Hypothalamus (tissue), 51 donors: ENCODE data around the gene RRN3.
"Not testable (repeated sequence)": the region's sequence is repeated elsewhere in the genome, so short reads cannot be mapped to it uniquely, and the experiment has no call there.

ENCODE experiments used
- DNase-seq, 51 donors: peaks; one replicate each; lab custom pipeline; 2025; lab: John Stamatoyannopoulos, UW

Gene RRN3

DNA sequence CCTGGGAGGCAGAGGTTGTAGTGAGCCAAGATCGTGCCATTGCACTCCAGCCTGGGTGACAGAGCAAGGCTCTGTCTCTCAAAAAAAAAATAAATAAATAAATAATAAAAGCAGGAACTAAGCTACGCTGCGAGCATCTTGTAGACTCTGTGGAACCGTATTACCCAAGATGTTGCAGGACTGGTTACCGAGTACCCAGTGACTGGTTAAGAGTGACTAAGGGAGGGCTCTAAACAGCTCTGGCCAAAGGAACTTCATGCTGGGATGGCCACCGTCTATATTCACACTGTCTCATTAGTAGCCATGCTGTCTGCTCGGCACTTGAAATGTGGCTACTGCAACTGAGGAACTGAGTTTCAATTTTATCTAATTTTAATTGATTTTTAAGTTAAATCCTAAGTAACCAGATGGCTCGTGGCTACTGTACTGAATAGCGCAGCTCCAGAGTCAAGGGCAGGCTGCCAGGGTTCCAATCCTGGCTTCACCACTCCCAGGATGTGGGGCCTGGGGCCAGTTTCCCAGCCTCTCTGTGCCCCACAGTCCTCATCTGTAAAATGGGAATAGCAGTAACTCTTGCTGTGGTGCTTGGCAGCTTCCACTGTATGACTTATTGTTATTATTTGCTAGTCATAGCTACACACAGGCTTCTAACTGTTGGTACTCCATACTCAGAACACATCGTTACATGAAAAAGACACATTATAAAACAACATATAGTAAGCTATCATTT lies 41.2 kb downstream of the RRN3 start:
- DNase-seq, result no peak

DNA sequence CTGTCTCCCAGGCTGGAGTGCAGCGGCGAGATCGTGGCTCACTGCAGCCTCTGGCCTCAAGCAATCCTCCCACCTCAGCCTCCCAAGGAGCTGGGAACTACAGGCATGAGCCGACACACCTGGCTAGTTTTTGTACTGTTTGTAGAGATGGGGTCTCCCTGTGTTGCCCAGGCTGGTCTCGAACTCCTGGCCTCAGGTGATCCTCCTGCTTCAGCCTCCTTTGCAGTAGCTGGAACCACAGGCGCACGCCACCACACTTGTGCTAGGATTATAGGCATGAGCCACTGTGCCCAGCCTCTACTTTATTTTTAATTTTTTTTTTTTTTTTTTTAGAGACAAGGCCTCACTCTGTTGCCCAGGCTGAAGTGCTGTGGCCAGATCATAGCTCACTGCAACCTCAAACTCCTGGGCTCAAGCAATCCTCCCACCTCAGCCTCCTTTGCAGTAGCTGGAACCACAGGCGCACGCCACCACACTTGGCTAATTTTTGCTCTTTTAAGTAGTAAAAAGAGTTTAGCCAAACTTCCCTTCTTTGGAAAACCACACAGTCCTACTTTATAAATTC lies 42.6 kb downstream of the RRN3 start:
- DNase-seq, result no peak

- not testable (repeated sequence) for DNase-seq
Measured at GRCh38 chr16:15050440-15050839, 43.6 kb downstream of the RRN3 start.

- DNase-seq, result no peak
Measured at GRCh38 chr16:15049581-15050180, 44.4 kb downstream of the RRN3 start.

- no peak for DNase-seq
Measured at GRCh38 chr16:15046692-15047376, 47.2 kb downstream of the RRN3 start.

GRCh38 chr16:15045270-15045669 lies 48.8 kb downstream of the RRN3 start:
- DNase-seq, result not testable (repeated sequence)

DNA sequence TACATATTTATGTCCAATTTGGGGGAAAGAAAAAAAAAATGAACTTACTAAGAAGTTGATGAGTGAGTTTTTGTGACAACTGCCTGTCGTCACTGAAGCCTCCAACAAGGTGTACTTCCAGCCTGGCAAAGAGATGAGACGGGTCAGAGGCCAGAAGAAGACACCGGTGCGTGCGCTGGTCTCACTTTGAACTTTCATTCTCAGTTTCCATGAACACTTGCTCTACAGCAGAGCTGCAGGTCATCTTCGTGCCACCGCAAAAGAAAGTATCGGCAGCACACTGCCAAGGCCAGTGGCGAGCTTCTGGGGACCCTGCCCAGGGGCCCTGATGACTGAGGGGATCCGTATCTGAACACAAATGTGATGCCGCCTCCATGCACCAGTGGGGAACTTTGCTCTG lies 49.8 kb downstream of the RRN3 start:
- DNase-seq, result no peak

DNA sequence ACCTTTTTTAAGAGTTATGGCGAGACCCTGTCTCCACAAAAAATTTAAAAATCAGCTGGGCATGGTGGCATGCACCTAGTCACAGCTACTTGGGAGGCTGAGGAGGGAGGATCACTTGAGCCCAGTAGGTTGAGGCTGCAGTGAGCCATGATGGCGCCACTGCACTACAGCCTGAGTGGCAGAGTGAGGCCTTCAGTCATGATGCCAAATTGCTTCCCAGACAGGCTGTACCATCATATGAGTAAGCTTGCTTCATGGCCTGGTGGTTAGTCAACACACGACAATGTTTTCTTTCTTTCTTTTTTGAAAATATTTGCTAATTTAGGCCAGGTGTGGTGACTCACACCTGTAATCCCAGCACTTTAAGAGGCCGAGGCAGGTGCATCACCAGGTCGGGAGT lies 50.7 kb downstream of the RRN3 start:
- DNase-seq, result no peak

- DNase-seq, result peak in 40 of 51 donors; percentile 6 to 79 (median 50)
Measured at GRCh38 chr16:15041271-15042004, 52.6 kb downstream of the RRN3 start.

GRCh38 chr16:15038689-15039088 lies 55.4 kb downstream of the RRN3 start:
- DNase-seq, result no peak

DNA sequence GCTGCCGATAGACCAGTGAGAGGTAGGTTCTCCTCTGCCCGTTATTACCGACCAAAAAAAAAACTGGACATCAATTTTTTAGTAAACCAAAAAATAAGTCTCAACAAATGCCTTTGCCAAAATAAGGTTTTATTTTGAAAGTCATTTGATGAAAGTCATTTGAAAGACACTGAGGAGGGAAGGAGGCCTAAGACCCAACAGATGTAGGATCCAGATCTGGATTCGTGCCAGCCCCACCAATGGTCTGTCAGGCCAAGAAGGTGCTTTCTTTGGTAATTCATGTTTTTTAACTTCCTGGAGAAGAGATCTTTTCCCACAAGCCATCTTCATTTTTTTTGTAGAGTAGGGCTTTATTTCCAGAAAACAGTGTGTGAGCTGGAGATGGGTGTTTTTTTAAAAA lies 56.3 kb downstream of the RRN3 start:
- DNase-seq, result no peak

DNA sequence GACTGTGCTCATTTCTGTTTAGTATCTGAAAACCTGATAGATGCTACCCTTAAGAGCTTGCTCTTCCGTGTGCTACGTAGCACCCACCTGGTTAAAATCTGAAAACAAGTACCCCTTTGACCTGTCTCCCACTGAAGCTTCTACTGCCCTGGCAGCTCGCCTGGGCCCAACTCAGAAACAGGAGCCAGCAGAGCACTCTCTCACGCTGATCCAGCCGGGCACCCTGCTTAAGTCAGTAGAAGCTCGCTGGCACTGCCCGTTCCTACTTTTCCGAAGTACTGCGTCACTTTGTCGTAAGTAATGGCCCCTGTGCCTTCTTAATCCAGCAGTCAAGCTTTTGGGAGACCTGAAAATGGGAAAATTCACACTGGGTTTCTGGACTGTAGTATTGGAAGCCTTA lies 57.1 kb downstream of the RRN3 start:
- peak in 19 of 51 donors; percentile 12 to 65 (median 31) for DNase-seq

GRCh38 chr16:15035163-15035729 lies 58.8 kb downstream of the RRN3 start:
- no peak for DNase-seq

DNA sequence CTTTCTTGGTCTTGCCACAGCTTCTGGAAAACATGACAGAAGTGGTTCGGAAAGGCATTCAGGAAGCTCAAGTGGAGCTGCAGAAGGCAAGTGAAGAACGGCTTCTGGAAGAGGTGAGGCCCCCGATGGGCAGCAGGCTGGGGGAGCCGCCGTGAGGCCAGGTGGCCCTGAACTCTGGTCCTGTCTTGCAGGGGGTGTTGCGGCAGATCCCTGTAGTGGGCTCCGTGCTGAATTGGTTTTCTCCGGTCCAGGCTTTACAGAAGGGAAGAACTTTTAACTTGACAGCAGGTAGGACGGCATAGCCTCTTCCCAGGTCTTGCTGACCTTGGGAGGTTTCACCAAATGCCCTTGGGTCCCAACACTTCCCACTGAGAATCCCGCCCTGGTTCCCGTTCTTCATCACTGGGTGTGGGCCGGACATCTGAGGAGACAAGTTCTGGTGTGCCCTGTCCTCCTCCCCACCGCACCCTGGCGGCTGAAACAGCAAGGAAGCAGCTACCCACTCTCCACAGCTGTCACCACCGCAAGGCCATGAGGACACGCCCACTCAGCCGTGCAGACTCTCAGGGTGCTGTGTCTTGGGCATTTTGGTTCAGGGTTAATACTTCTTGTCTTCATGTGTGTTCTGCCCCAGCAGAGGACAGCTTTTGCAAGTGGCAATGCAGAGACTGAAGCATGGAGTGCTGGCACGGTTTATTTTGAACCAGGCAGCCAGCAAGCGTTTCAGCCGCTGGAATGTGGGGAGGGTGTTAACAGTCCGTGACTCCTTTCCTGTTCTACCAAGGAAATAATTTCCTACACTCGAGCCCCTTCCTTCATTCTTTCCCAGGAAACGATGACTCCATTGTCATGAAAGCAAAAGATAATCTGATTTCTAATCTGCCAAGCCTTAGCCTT lies 59.6 kb downstream of the RRN3 start:
- no peak for DNase-seq

DNA sequence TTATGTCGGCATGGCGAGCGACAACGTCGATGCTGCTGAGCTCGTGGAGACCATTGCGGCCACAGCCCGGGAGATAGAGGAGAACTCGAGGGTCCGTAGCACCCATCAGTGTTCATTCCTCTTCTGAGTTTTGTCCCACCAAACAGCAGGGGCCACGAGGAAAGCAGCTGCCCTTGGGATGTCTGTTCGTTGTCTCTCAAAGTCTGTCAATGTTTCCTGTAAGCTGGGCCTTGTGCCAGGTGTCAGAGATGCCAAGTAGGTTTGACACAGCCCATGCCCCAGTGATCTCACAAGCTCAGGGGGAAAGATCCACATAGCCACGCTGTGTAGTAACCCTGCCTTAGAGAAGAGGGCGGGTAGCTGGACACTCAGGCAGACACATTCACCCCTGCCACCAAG lies 60.8 kb downstream of the RRN3 start:
- no peak for DNase-seq

- no peak for DNase-seq
Measured at GRCh38 chr16:15032547-15033308, 61.3 kb downstream of the RRN3 start.

DNA sequence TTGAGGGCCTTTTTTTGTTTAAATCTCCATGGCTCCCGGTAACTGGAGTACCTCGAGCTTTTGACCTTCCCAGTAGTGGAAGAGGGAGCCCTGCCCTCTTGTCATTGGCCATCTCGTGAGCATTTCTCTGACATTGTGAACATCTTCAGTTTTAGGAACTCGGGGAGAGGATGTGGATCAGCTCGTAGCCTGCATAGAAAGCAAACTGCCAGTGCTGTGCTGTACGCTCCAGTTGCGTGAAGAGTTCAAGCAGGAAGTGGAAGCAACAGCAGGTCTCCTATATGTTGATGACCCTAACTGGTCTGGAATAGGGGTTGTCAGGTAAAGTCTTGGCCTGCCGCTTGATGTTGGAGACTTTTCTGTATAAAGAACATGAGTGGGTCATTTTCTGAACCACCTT lies 62.5 kb downstream of the RRN3 start:
- DNase-seq, result no peak

GRCh38 chr16:15031179-15031578 lies 62.9 kb downstream of the RRN3 start:
- no peak for DNase-seq

DNA sequence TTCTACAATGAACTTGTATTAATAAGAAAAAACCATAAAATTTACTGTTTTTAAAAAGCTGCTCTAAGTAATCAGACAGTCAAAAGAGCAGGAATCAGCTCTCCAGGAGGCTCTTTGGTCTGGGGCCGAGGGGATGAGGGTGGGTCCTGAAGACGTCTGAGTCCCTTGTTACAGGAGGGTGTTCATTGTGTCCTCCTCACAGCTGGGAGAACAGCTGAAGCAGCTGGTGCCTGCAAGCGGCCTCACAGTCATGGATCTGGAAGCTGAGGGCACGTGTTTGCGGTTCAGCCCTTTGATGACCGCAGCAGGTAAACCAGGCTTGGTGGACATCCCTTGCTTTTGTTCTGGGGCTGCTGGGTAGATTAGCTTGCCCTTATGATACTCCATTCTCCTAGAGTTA lies 64.3 kb downstream of the RRN3 start:
- DNase-seq, result not testable (repeated sequence)
